Fibroblast of villous mesenchyme (primary cell): ENCODE results near the gene TLE5. TPM values are rescaled to one million over a fixed set of nuclear protein-coding genes. Genes with fewer than 3 reads are reported as not detected.

Source experiments
- DNase-seq: peaks from one replicate; pipeline ENCODE4 v3.0.0-alpha.2; 2010; ENCODE audit warnings: low read depth
- H3K4me3 ChIP-seq: 2 replicates; pipeline ENCODE4 v1.5.1; 2011; ENCODE audit warnings: low read depth, mild to moderate bottlenecking, low read length
- CTCF ChIP-seq: IDR thresholded peaks from 2 replicates; pipeline ENCODE4 v1.5.1; 2012; ENCODE audit warnings: low read depth, mild to moderate bottlenecking, low read length; ENCODE audit not compliant: insufficient read depth
- total RNA-seq: library from RNA; depleted of rRNA; stranded (reverse); fragments of >200 nt; gene quantifications from 2 replicates; pipeline ENCODE4 v1.2.3, GENCODE V29; 2012

The TLE5 gene
- total RNA-seq, 1 donor, result 289 TPM

- DNase-seq, result peak; percentile 93
- TF ChIP-seq CTCF, result no peak
- H3K4me3 ChIP-seq, result peak overlapping the region; percentile 47
Measured at GRCh38 chr19:3047496-3048189, 14.7 kb downstream of the TLE5 start.

GRCh38 chr19:3046698-3047495 lies 15.4 kb downstream of the TLE5 start:
- TF ChIP-seq CTCF, result no peak
- DNase-seq, result peak; percentile 38
- peak overlapping the region; percentile 47 for H3K4me3 ChIP-seq

- TF ChIP-seq CTCF, result no peak
- no peak overlapping the region for H3K4me3 ChIP-seq
- no peak for DNase-seq
Measured at GRCh38 chr19:3045885-3046697, 16.2 kb downstream of the TLE5 start.

GRCh38 chr19:3045191-3045590 lies 17.1 kb downstream of the TLE5 start:
- H3K4me3 ChIP-seq, result no peak overlapping the region
- TF ChIP-seq CTCF, result no peak
- no peak for DNase-seq

GRCh38 chr19:3042621-3043267 lies 19.6 kb downstream of the TLE5 start:
- TF ChIP-seq CTCF, result no peak
- DNase-seq, result no peak

GRCh38 chr19:3041761-3042620 lies 20.3 kb downstream of the TLE5 start:
- DNase-seq, result no peak
- H3K4me3 ChIP-seq, result no peak overlapping the region
- TF ChIP-seq CTCF, result no peak

More at GRCh38 chr19:3042621-3043267, 19.6 kb downstream of the TLE5 start:
- H3K4me3 ChIP-seq, result no peak overlapping the region
